MCF 10A (cell line): ENCODE data around the gene SUCO. TPM values are rescaled to one million over a fixed set of nuclear protein-coding genes. Genes with fewer than 3 reads are reported as not detected.

Experiments used
- BruUV-seq: library from RNA; stranded (reverse); fragments of 400-500 nt; replicated peaks from 2 replicates; lab custom pipeline; 2021; lab: Mats Ljungman, UMichigan
- CTCF ChIA-PET: fragments of 300-600 bp; sonication (Branson Sonifier 250); formaldehyde crosslinking; extraction: SDS; loops from one replicate; lab custom pipeline; 2021; ENCODE audit warnings: antibody characterized with exemption, inconsistent platforms; lab: Yijun Ruan, JAX
- POLR2A ChIA-PET: fragments of 300-600, 350-650 bp; sonication (Branson Sonifier 250); formaldehyde crosslinking; extraction: SDS; loops from one replicate; lab custom pipeline; 2020; ENCODE audit warnings: antibody characterized with exemption, inconsistent platforms; lab: Yijun Ruan, JAX
- DNase-seq: peaks from one replicate; pipeline ENCODE4 v3.0.0-alpha.2; 2018; ENCODE audit not compliant: unreplicated experiment
- H3K27ac Mint-ChIP-seq: one replicate; pipeline ENCODE4 v1.8.0; 2022; ENCODE audit warnings: mild to moderate bottlenecking, low read depth, mixed read lengths; ENCODE audit not compliant: unreplicated experiment
- H3K27me3 Mint-ChIP-seq: one replicate; pipeline ENCODE4 v1.8.0; 2022; ENCODE audit warnings: mixed read lengths; ENCODE audit not compliant: insufficient read depth, unreplicated experiment
- H3K36me3 Mint-ChIP-seq: one replicate; pipeline ENCODE4 v1.8.0; 2022; ENCODE audit warnings: mild to moderate bottlenecking, moderate library complexity, mixed read lengths; ENCODE audit not compliant: insufficient read depth, unreplicated experiment
- H3K4me1 Mint-ChIP-seq: one replicate; pipeline ENCODE4 v1.8.0; 2022; ENCODE audit warnings: mixed read lengths; ENCODE audit not compliant: insufficient read depth, unreplicated experiment
- H3K4me3 Mint-ChIP-seq: one replicate; pipeline ENCODE4 v1.8.0; 2022; ENCODE audit warnings: mild to moderate bottlenecking, moderate library complexity, mixed read lengths; ENCODE audit not compliant: unreplicated experiment
- H3K9me3 Mint-ChIP-seq: one replicate; pipeline ENCODE4 v1.8.0; 2022; ENCODE audit warnings: mixed read lengths; ENCODE audit not compliant: unreplicated experiment
- CTCF ChIP-seq: fragments of 200-600 bp; IDR thresholded peaks from one replicate; pipeline ENCODE4 v1.8.0; 2022; ENCODE audit warnings: antibody characterized with exemption, mild to moderate bottlenecking; ENCODE audit not compliant: unreplicated experiment
- intact Hi-C: fragments of 100-400 bp; cut with micrococcal nuclease; formaldehyde crosslinking; loops from 2 replicates; pipeline ENCODE4 v1.14.1; 2022
- total RNA-seq: library from RNA; stranded (reverse); gene quantifications from 2 replicates; pipeline ENCODE4 v1.2.3, GENCODE V29; 2022

The SUCO gene
- total RNA-seq, 1 experiment from 2014 or later: 47.9 TPM

GRCh38 chr1:172499636-172500141 lies 33.3 kb upstream of the SUCO start:
- Mint-ChIP-seq H3K9me3 (no peaks in the 10 kb centered on the region), H3K4me1 (peaks cover 12% of the 10 kb centered on the region), H3K4me3 (no peak overlapping the region), H3K27me3 (no peaks in the 10 kb centered on the region), H3K27ac (no peak overlapping the region), H3K36me3 (no peaks in the 10 kb centered on the region)
- no peak for TF ChIP-seq CTCF
- peak; percentile 51 for DNase-seq
- BruUV-seq: no TSS peak
- CTCF ChIA-PET: interaction anchor here (0.6 to 1.0 kb wide), 5 partner anchors 10 to 516 kb away, joined by 3 to 6 read pairs (median 3); no protein-coding TSS in a partner anchor
- POLR2A ChIA-PET: interaction anchor here (1.0 to 3.3 kb wide), 5 partner anchors 11 to 49 kb away, joined by 3 to 22 read pairs (median 4); partner anchors contain the start of gene SUCO
- intact Hi-C loops: no loop called here

- no peak overlapping the region for H3K27ac Mint-ChIP-seq
- no peak for DNase-seq
- no TSS peak for BruUV-seq
- no peak overlapping the region for H3K4me3 Mint-ChIP-seq
- no peaks in the 10 kb centered on the region for H3K9me3 Mint-ChIP-seq
- H3K4me1 Mint-ChIP-seq: peaks cover 12% of the 10 kb centered on the region
- no peaks in the 10 kb centered on the region for H3K36me3 Mint-ChIP-seq
- intact Hi-C loops: no loop called here
- CTCF ChIA-PET: interaction anchor here (0.6 to 1.2 kb wide), 3 partner anchors 12 to 32 kb away, joined by 3 to 4 read pairs (median 3); no protein-coding TSS in a partner anchor
- no peaks in the 10 kb centered on the region for H3K27me3 Mint-ChIP-seq
- POLR2A ChIA-PET: interaction anchor here (0.6 to 1.8 kb wide), 6 partner anchors 11 to 94 kb away, joined by 3 to 6 read pairs (median 4); no protein-coding TSS in a partner anchor
- TF ChIP-seq CTCF: no peak
Observed at GRCh38 chr1:172500207-172500606, 32.7 kb upstream of the SUCO start.

- Mint-ChIP-seq H3K27ac (no peak overlapping the region), H3K9me3 (no peaks in the 10 kb centered on the region), H3K27me3 (no peaks in the 10 kb centered on the region), H3K4me3 (no peak overlapping the region), H3K4me1 (no peaks in the 10 kb centered on the region), H3K36me3 (no peaks in the 10 kb centered on the region)
- ChIA-PET POLR2A (no interaction called here), CTCF (interaction anchor here (2.1 kb wide), 1 partner anchor 10 kb away, joined by 10 read pairs; no protein-coding TSS in a partner anchor)
- no TSS peak for BruUV-seq
- no peak for DNase-seq
- intact Hi-C loops: no loop called here
- no peak for TF ChIP-seq CTCF
Observed at GRCh38 chr1:172507741-172508140, 25.2 kb upstream of the SUCO start.

GRCh38 chr1:172510479-172510878 lies 22.5 kb upstream of the SUCO start:
- Mint-ChIP-seq H3K27ac (no peak overlapping the region), H3K36me3 (no peaks in the 10 kb centered on the region), H3K27me3 (no peaks in the 10 kb centered on the region), H3K9me3 (no peaks in the 10 kb centered on the region), H3K4me1 (no peaks in the 10 kb centered on the region), H3K4me3 (no peak overlapping the region)
- ChIA-PET CTCF (interaction anchor here (0.6 to 1.5 kb wide), 3 partner anchors 100 to 865 kb away, joined by 3 to 6 read pairs (median 4); no protein-coding TSS in a partner anchor), POLR2A (interaction anchor here (0.6 to 1.7 kb wide), 2 partner anchors 8 to 59 kb away, joined by 3 to 5 read pairs; no protein-coding TSS in a partner anchor)
- no TSS peak for BruUV-seq
- intact Hi-C loops: no loop called here
- no peak for TF ChIP-seq CTCF
- DNase-seq: no peak
